GM18951 (cell line): ENCODE measurements around the gene PPP6R3.

Experiments
- POLR2A ChIP-seq: IDR thresholded peaks from 4 replicates; pipeline ENCODE4 v1.6.1; 2011; ENCODE audit warnings: mild to moderate bottlenecking; ENCODE audit not compliant: insufficient read length, insufficient read depth; ENCODE audit errors: extremely low read depth
- in situ Hi-C: fragments of 300-500 bp; cut with MboI; formaldehyde crosslinking; loops from one replicate; pipeline ENCODE4 v1.12.0; 2022; ENCODE audit warnings: low sequenced_read_pairs, mixed read lengths, inconsistent platforms; ENCODE audit not compliant: unreplicated experiment

PPP6R3 gene

GRCh38 chr11:68565768-68566167, 105.2 kb downstream of the PPP6R3 start:
- in situ Hi-C loops, result no loop called here
- TF ChIP-seq POLR2A, result no peak

DNA sequence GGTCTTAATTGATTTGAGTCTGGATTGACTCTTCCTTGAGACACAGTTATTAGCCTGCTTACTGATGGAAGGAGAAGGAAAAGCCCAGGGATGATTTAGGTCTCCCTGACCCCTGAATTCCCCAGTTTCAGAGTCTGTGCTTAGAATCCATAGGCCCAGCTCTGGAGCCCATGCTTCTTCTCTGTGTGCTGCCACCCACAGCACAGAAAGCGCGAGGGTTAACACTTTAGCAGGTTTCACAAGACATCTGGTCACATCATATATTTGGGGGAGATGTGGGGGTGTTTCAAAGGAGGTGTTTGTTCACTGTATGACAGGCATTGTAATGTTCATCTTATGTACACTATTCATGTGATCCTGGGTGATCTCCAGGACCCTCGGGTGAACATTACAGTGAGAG, 107.0 kb downstream of the PPP6R3 start:
- in situ Hi-C loops, result no loop called here
- no peak for TF ChIP-seq POLR2A

DNA sequence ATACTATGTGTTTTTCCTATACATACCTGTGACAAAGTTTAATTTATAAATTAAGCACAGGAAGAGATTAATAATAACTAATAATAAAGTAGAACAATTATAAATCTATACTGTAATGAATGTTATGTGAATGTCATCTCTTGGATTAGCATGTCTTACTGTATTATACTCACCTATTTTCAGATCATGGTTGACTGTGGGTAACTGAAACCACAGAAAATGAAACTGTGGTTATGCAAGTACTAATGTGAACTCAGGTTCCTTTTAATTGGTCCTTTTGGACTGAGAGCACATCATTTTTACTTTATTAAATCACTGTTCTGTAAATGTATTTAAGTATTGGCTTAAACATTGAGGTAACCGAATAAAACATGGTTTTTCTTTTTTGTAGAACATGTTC, 108.8 kb downstream of the PPP6R3 start:
- TF ChIP-seq POLR2A, result no peak
- in situ Hi-C loops, result no loop called here

DNA sequence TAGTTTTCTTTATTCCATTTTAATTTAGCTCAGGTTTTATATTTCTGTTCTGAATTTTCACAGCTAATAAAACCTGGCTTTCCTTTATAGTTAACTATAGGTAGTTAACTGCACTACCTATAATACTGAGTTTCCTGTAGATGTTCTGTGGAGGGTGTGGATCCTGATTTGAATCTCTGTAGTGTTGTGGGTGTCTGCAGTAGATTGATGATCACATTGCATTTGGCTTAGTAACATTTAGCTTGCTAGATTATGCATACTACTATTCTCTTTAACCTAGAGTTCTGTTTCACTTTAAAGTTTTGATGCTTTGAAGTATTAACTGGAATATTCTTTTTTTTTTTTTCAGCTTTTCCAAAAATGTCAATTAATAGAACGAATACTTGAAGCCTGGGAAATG, 110.1 kb downstream of the PPP6R3 start:
- in situ Hi-C loops, result no loop called here
- TF ChIP-seq POLR2A, result no peak

DNA sequence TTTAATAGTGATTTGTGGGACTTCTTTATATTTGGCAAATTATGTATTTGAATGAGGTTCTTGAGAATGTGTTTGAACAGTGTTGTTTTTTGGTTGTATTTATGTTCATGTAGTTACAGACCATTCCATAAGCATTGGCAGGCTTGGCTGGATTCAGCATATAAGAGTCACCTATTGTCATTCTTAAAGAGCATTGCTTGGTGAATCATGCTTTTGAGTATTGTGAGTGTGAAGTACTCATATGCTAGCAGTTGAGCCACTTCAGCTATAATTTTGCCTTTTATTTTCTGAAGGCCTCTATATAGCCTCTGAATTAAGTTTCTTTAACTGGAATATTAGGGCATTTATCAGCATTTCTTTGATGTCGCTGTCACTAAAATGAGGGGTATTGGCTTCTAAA, 113.8 kb downstream of the PPP6R3 start:
- in situ Hi-C loops, result no loop called here
- no peak for TF ChIP-seq POLR2A

- no peak for TF ChIP-seq POLR2A
- in situ Hi-C loops, result no loop called here
Measured at GRCh38 chr11:68575025-68575665, 114.6 kb downstream of the PPP6R3 start.

- in situ Hi-C loops, result no loop called here
- no peak for TF ChIP-seq POLR2A
Measured at GRCh38 chr11:68579455-68579854, 118.9 kb downstream of the PPP6R3 start.

DNA sequence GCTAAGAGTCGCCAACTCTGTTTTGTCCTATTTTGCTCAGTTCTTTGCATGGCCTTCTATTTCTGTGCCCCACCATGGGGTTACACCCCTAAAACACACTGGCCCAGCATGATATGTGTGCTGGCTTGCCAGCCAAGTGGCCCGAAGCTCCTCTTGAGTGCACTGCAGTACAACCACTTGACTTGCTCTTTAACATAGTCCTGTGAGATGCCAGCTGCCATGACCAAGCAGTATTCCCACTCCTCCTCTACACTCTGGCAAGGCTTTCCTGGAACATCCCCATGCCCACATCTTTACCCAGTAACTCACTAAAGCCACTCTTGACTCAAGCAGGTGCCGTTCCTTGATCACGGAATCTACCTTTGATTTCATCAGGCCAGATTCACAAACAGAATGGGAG, 120.9 kb downstream of the PPP6R3 start:
- no peak for TF ChIP-seq POLR2A
- in situ Hi-C loops, result no loop called here

DNA sequence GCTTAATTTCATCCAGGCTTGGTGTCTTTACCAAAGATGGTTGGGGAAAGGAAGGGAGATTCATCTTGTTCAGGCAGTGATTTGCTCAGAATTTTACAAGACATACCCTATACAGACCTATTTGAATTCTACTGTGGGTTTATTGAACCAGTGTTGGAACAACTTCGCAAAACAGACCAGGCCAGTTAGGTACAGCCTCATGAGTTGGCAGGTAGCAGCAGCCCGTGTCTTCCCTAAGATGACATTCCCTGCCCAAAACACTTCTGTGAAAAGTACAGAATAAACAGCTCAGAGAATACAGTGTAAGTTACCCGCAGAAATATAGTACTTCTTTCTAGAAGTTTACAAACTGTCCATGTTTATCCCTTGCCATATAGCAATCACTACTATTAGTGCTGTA, 121.3 kb downstream of the PPP6R3 start:
- no peak for TF ChIP-seq POLR2A
- in situ Hi-C loops, result no loop called here

GRCh38 chr11:68582416-68583040, 122.0 kb downstream of the PPP6R3 start:
- in situ Hi-C loops, result no loop called here
- TF ChIP-seq POLR2A, result no peak

DNA sequence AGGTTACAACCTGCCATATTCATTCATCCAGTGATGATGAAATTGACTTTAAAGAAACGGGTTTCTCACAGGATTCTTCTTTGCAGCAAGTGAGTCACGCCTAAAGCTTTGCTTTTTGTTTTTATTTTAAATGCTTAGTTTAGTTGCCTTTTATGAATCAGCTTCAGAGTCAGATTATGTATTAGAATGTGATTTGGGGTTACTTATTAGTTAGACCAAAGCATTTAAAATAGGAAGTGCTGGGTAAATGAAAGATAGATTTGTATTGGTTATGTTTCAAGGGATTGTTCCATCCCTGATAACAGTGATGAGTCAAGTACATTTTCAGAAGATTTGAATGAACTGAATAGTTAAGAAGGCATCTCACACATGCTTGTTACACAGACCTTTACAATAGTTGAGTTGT, 122.5 kb downstream of the PPP6R3 start:
- no peak for TF ChIP-seq POLR2A
- in situ Hi-C loops, result no loop called here

- in situ Hi-C loops, result no loop called here
- TF ChIP-seq POLR2A, result no peak
Measured at GRCh38 chr11:68584097-68584496, 123.5 kb downstream of the PPP6R3 start.

DNA sequence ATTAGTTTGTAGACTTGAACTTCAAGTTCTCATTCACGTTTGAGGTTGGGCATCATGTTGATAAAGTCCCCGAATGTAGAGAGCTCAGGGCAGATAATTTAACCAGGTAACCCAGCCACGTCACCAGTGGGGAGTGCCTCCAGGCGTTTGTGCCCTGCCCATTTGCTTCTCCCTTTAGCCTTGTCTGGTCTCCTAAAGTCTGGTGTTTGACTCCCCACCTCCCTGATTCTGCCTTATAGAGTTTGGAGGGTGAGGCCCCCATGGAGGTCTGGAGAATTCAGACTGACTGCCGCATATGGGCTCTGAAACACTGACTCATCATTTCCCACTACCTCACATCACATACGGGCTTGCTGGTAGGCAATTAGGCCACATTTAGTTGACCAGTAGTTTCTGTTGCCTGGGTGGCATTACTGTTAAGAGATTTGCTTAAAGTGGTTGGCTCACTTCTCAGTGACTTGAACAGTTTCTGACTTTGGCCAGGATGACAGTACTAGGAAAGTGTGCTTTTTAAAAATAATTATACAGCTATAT, 124.5 kb downstream of the PPP6R3 start:
- TF ChIP-seq POLR2A, result no peak
- in situ Hi-C loops, result no loop called here

DNA sequence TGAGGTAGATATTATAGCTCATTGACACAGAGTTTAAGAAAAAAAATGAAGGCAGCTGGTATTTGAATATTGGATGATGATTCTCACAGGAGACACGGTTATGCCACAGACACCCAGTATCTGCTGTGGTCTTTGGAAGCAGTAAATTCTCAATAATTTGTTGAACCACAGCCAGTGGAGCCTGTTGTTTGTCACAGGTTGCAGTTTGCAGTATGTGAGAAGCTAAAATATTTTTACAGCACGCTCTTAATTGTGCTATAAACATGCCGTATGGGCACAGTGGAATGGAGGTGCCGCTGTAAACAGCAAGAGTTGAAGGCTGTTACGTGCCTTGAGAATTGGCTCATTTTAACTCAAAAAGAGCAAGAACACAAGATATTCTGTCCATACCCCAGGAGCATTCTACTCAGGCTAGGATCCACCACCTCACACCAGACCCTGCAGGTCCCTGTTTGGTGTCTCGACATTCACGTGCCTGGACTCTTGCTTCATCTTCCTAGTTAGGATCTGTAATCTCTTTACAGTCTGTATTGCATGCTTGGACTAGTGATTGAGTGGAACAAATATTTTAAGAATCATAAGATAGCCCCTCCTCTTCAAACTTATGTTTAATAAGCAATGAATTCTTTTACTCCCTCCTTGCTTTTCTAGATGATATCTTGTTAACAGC, 129.1 kb downstream of the PPP6R3 start:
- TF ChIP-seq POLR2A, result no peak
- in situ Hi-C loops, result no loop called here
